HG02588 (cell line): ENCODE measurements around the gene USP47.

Source experiments
- ATAC-seq: cut with Tn5 transposase; IDR thresholded peaks from one replicate; pipeline ENCODE4 v1.9.1; 2021; ENCODE audit warnings: mild to moderate bottlenecking, moderate library complexity; ENCODE audit not compliant: unreplicated experiment

The USP47 gene

DNA sequence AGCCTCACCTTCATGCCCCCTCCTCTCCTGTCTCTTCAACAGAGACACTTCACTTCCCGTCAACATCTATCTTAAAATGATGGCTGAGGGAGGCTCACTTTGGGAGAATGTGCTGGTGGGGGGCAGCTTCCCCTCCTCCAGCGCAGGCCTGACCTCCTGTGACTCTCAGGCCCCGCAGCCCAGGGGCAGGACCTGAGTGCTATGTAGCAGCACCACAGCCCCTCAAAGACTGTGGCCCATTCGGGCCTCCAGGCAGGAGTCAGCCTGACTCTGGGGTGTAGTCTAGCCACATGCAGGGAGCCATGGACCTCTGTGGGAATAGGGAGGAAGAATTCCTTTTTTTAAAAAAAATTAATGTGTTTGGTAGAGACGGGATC, 123.0 kb downstream of the USP47 start:
- ATAC-seq, result no peak

DNA sequence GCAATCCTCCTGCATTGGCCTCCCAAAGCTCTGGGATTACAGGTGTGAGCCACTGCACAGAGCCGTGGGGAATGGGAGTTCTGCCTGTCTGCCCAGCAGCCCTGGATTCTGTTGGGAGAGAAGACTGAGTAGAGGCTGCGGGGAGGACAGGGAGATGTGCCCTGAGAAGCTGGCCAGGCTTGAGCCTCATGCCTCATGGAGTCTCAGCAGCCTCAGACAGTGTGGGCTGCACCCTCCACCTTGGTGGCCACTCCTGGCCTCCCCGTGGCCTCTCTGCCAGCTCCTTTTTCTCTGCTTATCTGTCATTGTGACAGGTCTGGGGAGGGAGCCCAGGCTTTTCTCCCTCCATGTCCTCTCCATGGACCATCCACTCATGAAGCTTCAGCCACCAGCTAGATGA, 123.4 kb downstream of the USP47 start:
- ATAC-seq, result no peak

DNA sequence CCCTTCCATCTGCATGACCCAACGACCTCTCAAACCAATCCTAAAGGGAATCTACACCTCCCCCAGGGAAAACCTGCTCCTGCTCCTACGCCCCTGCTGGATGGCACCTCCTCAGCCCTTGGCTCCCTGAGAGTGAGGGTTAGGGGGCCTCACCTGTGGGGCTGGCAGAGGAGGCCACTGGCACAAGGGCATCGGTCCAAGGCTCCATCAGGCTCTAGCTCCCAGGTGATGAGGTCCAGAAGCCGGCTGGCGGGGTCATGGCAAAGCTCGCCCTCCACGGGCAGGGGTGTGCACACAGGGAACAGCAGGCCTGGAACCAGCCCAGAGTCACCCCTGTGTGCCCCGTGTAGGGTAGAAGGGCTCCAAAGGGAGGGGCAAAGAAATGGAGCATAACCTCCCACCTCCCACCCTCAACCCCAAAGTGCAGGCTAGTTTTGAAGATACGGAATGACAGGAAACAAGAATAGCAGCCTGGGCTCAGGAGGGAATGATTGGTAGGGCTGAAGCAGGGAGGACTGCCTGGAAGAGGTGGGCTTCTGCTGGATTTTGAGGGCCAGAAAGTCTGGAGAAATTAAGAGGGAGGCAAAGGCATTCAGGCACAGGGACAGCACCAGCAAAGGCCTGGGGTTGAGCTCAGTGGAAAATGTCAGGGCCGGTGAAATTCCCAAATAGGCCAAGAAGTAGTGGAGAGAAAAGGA, 124.0 kb downstream of the USP47 start:
- ATAC-seq, result no peak

DNA sequence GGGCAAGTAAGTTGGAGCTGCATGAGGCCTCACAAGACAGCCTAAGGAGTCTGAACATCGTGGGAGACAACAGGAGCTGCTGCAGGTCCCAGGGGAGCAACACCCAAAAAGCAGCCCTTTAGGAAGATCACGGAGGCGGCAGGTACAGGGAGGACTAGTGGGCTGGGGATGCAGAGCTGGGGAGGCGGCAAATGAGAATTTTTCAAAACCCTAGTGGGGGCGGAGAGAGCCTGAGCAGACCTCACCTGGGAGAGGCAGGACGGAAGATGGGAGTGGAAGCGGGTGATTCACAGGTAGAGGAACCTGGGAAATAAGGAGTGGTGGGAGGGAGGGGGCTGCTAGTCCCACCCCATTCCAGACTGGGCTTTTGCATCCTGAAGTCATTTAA, 124.6 kb downstream of the USP47 start:
- no peak for ATAC-seq

DNA sequence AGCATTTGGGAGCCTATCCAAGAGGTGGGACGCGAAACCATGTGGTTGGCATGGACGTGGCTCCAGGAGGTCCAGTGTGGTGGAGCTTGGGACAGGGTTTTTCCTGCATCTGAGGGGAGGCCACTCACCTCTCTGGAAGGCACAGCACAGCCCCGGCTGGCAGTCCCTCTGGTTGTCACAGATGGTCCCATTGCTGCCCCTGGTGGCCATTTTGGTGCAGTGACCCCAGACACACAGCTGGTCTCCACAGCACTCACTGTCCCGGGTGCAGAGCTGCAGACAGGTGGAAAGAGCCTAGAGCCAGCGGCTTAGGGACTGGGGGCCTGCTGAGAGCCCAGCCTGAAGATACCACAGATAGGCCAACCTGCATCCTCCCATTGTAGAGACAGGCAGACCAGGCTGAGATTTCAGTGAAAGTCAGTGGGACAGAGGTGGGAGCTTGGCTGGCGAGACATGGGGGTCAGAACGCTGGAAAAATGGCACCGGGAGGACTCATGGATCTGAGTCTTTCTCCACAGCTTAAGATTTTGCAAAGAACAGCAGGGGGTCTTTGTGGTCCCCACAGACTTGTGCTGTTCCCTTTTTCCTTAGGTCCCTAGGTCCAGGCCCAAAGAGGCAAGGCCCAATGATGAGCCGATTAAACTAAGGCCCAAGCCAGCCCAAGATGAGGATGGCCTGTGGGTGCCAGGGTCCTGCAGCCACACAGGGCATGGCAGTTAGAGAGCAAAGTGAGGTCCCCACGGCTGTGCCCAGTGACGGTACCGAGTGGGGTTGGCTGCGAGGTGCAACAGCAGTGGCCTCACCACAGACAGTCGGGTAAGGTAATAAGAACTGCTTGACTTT, 125.3 kb downstream of the USP47 start:
- peak; percentile 83 for ATAC-seq

DNA sequence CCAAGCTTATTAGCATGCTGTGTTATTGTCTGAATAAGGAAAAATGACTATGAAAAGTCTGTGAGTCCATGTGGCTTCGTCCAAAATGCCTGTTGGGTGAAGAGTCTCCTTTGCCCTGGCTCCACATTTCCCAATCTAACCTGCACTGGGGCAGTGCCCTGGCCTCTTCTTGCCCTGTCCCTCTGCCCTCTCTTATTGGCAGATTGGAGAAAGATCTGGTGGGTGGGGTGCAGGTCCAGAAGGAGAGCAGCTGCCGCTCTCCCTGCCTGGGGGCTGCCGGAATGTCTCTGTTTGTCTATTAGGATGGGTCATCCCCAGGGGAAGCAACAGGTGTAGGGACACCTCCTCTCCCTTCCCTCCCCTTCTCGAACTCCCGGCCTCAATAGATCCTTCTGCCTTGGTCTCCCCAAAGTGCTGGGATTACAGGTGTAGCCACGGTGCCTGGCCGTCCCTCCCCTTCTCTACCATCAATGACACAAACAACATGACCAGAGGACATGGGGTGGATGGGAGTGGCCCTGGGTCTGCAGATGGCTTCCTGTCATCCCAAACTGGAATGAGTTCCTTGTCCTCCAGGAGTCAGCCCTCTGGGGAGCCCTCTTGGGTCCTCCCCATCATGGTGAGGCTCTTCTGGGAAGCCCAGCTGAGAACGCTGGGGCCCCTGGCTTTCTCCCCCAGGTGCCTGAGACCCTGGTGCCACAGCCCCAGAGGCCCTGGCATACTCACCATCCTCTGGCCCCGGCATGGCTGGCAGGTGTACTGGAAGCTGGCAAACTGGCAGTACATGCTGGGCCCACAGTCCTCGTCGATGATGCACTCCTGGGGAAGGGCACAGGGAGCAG, 126.1 kb downstream of the USP47 start:
- no peak for ATAC-seq

DNA sequence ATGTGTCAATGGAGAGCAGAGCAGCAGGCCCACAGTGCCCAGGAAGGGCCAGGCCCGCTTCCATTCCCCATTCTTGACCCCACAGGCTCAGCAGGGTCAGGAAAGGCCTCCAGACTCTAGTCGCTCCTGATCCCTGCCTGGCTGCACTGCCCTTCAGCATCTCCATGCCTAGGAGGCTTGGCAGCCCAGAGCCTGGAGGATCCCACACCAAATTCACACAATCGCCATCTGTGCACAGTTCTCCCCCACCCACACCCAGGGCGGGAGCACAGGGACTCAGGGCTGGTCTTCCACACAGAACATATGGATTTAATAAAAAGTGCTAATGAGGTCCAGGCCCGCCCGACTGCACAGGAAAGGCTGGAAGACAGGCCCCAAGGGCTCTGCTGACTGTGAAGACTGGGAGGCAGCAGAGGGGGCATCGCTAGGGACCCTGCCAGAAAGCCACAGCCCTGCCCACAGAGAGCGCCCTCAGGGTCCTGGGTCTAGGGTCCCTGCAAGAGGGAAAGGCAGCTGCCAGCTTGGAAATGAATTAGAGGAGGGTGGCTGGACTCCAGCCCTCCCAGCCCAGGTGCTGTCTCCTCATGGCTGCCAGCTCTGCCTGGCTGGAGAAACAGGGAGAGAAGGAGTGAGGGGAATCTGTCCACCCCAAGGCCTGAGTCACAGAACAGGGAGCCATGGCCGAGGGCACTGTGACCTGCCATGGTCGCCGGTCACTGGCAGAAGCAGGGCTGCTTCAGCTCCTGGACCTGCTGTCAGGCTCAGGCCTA, 126.9 kb downstream of the USP47 start:
- ATAC-seq, result no peak

DNA sequence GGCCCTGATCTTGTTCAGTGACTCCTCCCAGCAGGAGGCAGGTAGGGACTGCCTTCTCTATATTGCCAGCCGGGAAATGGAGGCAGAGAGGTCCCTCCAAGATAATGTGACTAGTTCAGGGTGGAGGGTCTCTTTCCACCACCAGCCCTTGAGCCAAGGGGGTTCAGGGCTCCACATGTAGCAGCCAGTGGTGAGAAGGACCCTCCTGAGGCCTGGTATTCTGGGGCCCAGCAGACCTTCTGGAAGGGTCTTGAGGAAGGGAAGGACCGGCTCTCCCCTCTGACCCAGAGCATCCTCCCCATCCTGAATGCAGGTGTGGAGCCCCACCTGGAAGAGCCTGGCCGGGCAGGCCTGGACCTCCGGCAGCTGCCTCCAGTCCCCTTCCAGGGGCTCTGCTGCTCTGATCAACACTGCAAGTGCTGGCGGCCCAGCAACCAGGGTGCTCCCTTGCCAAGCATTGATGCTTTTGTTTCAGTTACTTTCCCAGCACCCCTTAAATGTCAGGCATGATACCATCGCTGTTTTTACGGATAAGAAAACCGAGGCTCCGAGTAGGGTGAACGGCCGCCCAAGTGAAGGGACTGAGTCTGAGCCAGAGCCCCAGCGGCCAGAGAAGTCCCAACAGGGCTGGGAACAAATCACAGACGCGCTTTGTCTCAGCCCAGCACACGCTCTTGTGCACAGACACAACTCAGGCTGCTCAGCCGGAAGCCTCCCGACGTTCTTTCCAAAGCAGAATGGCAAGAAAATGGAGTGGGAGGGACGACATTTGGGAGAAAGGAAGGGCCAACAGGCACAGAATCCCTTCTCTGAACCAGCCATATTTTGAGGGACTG, 127.8 kb downstream of the USP47 start:
- no peak for ATAC-seq

DNA sequence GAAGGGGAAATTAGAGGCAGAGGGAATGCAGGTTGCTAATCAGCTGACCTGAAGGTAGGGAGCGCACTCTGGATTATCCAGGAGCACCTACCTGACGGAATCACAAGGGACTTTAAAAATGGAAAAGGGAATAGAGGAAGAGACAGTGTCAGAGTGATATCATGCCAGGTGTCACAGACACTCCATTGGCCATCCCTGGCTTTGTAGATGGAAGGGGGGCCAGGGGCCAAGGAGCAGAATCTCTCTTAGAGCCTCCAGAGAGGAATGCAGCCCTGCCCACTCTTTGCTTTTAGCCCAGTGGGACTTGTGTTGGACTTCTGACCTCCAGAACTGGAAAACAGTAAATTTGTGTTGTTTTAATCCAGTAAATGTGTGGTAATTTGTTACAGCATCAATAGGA, 128.8 kb downstream of the USP47 start:
- ATAC-seq, result no peak

GRCh38 chr11:11971906-11972547, 130.3 kb downstream of the USP47 start:
- no peak for ATAC-seq

DNA sequence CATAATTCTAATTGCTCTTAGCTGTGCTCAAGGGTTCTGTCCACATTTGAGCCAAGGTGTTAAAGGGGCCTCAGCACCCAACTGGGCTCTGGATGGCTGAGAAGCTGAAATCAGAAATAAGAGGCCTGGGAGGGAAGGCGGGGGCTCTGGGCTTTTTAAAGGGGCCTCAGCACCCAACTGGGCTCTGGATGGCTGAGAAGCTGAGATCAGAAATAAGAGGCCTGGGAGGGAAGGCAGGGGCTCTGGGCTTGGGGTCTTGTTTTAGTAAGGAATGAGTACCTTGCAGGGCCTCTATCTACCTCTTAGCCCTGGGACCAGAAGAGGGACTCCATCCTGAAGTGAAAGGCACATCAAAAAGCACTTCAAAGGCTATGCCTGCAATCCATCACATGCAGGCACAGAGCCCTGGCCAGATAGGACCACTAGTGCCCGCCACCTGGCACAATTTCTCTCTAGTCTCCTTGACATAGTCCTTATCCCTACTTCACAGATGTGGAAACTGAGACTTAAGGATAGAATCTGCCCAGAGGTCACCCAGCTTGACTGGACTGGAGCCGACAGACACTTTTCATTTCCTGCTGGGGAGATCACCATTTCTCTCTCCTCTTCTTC, 131.1 kb downstream of the USP47 start:
- no peak for ATAC-seq

- no peak for ATAC-seq
Measured at GRCh38 chr11:11973361-11973800, 131.6 kb downstream of the USP47 start.

GRCh38 chr11:11973866-11974265, 132.1 kb downstream of the USP47 start:
- ATAC-seq, result no peak

DNA sequence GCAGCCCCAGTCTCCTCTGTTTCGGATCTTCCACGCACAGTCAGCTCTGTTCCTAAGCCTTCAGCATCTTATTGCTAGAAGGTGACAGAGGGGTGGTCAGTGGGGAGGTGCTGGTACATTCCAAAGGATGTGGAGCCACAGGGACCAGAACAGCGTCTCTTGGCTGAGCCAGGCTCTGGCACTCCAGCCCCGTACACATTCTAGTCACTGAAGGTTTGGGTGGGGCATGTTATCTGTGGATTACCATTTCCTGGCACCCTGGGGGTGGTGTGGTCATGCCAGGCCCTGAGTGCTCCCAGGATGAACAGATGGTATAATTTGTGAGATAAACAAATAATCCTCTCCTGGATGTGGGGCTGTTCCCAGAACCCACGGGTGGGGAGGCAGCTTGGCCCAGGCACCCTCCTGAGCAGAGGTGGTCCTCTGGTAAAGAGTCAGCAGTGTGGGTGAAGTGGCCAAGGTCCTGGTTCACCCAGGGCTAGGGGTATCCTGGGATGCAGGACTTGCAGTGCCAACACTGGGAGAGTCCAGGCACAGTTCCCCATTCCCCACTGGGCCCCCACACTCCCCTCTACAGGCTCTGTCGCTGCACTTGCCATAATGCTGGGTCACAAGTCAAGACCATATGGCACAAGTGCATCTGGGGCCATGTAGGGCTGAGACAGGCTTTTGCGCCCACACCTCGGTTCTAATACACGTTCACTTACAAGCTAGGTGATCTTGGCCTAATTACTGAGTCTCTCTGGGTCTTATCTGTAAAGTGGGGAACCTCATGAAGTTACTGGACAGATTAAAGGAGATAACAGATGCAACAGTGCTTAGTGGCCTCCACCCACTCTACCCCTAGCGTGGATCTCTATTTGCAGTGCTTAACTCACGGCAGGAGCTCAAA, 133.7 kb downstream of the USP47 start:
- no peak for ATAC-seq

DNA sequence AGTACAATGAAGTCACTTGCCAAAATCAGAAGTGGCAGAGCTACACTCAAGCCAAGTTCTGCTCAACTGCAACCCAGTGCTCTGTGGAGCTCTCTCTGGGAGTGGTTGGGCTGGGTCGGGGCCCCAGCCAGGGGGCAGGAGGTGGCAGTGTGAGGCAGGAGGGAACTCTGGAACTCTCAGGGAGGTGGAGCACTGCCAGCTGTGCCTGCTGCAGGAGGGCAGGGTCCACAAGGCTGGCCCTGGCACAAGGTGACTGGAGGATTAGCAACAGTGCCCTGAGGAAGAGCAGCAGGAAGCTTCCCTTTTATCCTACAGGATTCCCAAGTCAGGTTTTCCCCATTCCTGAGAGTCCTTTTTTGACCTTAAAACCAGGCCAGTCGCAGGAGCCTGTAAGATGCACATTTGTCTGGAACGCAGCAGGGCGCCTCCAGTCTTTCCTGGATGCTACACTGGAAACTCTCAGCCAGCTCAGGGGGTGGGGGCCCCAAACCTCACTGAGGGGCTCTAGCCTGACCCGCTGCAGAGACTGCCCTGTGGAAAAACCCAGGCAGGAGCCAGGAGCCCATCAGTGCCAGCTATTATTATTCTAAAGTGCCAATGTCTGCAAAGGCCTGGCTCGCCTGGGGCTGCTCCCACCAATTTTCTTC, 134.8 kb downstream of the USP47 start:
- no peak for ATAC-seq

DNA sequence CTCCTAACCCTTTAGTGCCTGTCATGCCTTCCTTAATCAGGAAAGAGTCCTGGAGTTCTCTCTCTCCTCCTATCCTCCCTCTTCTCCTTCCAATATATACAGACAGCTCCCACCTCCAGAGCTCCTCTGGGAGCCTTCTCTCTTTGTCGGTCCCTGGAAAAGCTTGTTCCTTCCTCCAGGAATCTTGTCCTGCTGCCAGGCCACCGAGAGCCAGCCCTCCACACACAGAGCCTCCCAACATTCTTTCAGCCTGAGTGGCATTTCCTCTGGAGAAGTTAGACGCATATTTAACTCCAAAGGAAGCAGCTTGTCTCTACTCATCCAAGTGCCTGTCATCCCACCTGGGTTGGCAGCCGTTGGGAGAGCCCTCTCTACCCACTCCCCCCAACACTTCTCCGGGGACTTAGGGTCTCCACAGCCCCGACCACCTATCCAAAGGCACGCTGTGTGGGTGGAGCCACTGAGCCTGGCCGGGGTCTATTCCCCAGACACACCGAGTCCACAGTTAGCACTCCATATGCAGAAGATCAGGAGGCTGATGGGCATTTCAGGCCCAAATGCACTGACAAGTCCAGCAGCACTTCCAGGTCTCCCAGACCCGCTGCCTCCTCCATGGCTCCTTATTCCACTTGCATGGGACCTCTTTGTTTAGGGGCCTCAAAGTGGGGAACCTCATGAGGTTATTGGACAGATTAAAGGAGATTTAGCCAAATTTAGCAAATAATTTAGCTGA, 135.6 kb downstream of the USP47 start:
- no peak for ATAC-seq
